DOHH2 (cell line): ENCODE data around the gene FERMT1.

Experiments used
- EZH2phosphoT487 ChIP-seq: fragments of 200-600 bp; sonication (generic); IDR thresholded peaks from 2 replicates; pipeline ENCODE4 v1.6.1; 2017; ENCODE audit warnings: borderline replicate concordance, mild to moderate bottlenecking, antibody characterized with exemption, low read length, moderate library complexity, mixed read lengths
- TF ChIP-seq, protein P1 (sequence below): fragments of 200-600 bp; sonication (generic); IDR thresholded peaks from one replicate; pipeline ENCODE4 v1.5.1; 2014; ENCODE audit warnings: antibody characterized with exemption, mild to moderate bottlenecking, low read depth, low read length; ENCODE audit not compliant: poor library complexity, severe bottlenecking

DNA sequence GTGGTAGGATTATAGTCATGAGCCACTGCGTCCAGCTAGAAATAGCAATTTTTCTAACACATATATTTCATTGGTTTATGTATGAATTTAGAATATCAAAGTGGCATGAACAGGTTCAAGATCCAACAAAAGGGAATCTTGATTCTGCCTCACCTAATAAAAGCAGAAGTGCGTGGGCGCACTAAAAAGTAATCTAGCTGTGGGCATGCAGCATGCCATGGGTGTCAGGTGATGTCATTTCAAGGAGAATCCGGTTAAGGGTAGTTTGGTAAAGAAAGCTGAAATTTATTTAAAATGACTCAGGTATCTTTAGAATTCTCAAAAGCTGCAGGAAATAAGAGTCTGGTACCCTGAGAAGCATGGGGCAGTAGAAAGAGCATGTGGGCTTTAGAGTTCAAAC, 86.6 kb downstream of the FERMT1 start:
- TF ChIP-seq, protein P1, sequence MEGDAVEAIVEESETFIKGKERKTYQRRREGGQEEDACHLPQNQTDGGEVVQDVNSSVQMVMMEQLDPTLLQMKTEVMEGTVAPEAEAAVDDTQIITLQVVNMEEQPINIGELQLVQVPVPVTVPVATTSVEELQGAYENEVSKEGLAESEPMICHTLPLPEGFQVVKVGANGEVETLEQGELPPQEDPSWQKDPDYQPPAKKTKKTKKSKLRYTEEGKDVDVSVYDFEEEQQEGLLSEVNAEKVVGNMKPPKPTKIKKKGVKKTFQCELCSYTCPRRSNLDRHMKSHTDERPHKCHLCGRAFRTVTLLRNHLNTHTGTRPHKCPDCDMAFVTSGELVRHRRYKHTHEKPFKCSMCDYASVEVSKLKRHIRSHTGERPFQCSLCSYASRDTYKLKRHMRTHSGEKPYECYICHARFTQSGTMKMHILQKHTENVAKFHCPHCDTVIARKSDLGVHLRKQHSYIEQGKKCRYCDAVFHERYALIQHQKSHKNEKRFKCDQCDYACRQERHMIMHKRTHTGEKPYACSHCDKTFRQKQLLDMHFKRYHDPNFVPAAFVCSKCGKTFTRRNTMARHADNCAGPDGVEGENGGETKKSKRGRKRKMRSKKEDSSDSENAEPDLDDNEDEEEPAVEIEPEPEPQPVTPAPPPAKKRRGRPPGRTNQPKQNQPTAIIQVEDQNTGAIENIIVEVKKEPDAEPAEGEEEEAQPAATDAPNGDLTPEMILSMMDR: no peak
- TF ChIP-seq EZH2phosphoT487: no peak
